HG02981 (cell line): ENCODE data around the gene CGN.
A peak's percentile ranks its signal among the peaks of the same experiment; 100 is the strongest.
"Not testable (repeated sequence)": the region's sequence is repeated elsewhere in the genome, so short reads cannot be mapped to it uniquely, and the experiment has no call there.

ENCODE experiments used
- ATAC-seq: cut with Tn5 transposase; IDR thresholded peaks from one replicate; pipeline ENCODE4 v1.9.1; 2021; ENCODE audit warnings: mild to moderate bottlenecking, moderate library complexity; ENCODE audit not compliant: unreplicated experiment

CGN gene

GRCh38 chr1:151522427-151522826, 11.2 kb downstream of the CGN start:
- not testable (repeated sequence) for ATAC-seq

DNA sequence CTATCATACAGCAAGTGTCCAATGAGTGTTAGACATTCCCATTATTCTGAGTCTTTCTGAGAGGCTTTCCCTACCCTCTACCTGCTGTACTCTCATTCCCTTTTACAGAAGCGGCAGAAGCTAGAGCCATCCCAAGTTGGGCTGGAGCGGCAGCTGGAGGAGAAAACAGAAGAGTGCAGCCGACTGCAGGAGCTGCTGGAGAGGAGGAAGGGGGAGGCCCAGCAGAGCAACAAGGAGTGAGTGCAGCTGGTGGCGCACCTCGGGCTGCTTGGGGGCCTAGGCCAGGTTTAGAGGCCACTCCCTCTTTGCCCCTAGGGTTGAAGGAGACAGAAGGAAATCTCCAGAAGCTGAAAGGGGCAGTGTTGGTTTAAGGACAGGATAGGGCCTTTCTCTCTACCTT, 12.1 kb downstream of the CGN start:
- no peak for ATAC-seq

DNA sequence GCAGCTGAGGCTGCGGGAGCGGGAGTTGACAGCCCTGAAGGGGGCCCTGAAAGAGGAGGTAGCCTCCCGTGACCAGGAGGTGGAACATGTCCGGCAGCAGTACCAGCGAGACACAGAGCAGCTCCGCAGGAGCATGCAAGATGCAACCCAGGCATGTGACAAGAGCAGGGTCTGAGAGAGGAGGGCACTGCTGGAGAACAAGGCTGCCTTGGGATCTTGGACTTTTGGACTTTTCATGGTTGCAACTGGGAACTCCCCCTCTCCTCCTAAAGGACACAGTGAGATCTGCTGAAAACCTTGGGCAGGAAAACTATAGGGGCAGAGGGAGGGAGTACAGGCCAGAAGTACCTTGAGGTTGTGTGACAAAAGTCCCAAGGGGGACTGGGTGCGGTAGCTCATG, 13.5 kb downstream of the CGN start:
- ATAC-seq: no peak

GRCh38 chr1:151526735-151527525, 15.7 kb downstream of the CGN start:
- no peak for ATAC-seq

DNA sequence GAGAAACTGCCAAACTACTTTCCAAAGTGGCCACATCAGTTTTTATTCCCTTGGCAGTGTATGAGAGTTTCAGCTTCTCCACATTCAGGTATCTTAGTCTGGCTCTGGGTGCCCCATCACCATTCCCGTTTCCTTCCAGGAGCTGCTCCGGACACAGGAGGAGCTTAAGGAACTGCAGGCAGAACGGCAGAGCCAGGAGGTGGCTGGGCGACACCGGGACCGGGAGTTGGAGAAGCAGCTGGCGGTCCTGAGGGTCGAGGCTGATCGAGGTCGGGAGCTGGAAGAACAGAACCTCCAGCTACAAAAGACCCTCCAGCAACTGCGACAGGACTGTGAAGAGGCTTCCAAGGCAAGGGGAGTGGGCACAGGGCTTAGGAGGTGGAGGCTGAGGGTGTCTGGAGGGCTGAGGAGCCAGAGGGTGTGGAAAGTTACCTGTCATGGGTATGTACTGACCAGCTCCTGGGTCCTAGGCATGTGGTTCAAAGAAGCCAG, 18.1 kb downstream of the CGN start:
- ATAC-seq: no peak

DNA sequence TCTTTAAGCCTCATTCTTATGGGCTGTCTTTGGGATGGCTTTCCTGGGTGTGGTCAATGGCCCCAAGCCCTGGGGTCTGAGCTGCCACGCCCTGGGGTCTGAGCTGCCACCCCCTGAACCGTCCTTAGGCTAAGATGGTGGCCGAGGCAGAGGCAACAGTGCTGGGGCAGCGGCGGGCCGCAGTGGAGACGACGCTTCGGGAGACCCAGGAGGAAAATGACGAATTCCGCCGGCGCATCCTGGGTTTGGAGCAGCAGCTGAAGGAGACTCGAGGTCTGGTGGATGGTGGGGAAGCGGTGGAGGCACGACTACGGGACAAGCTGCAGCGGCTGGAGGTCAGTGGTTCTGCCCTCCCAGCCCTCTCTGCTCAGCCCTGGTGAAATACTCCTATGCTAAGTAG, 18.6 kb downstream of the CGN start:
- ATAC-seq: no peak

DNA sequence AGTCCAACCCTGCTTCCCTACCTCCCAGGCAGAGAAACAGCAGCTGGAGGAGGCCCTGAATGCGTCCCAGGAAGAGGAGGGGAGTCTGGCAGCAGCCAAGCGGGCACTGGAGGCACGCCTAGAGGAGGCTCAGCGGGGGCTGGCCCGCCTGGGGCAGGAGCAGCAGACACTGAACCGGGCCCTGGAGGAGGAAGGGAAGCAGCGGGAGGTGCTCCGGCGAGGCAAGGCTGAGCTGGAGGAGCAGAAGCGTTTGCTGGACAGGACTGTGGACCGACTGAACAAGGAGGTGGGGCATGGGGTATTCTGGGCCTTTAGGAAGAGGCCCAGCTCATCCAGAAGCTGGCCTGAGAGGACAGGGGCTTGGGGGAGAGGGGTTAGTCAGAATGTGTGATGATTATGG, 19.3 kb downstream of the CGN start:
- ATAC-seq: no peak

DNA sequence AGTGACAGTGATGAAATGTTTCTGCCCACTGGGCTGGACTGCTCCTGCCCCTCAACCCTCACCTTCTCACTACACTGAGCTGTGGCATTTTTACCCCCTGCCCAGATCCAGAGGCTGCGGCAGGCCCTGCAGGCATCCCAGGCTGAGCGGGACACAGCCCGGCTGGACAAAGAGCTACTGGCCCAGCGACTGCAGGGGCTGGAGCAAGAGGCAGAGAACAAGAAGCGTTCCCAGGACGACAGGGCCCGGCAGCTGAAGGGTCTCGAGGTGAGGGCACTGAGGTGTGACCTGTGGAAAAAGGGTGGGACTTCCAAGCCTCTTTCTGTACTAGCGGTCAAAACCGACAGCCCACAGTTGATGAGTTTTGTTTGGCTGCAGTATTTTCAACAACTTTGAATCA, 22.7 kb downstream of the CGN start:
- ATAC-seq: no peak

- ATAC-seq: no peak
Measured at GRCh38 chr1:151534662-151535278, 23.6 kb downstream of the CGN start.

- no peak for ATAC-seq
Measured at GRCh38 chr1:151535326-151536271, 24.4 kb downstream of the CGN start.

GRCh38 chr1:151536499-151536898, 25.3 kb downstream of the CGN start:
- ATAC-seq: no peak

- ATAC-seq: no peak
Measured at GRCh38 chr1:151537112-151537511, 25.9 kb downstream of the CGN start.

- ATAC-seq: peak; percentile 37
Measured at GRCh38 chr1:151539321-151540020, 28.3 kb downstream of the CGN start.

GRCh38 chr1:151540021-151540981, 29.1 kb downstream of the CGN start, which contains the start of gene TUFT1:
TUFT1 (plus strand) TSS chr1:151540309; CDS start chr1:151540367, 58 bp downstream.
- ATAC-seq: peak; percentile 92

GRCh38 chr1:151540982-151541377, 29.8 kb downstream of the CGN start:
- no peak for ATAC-seq

DNA sequence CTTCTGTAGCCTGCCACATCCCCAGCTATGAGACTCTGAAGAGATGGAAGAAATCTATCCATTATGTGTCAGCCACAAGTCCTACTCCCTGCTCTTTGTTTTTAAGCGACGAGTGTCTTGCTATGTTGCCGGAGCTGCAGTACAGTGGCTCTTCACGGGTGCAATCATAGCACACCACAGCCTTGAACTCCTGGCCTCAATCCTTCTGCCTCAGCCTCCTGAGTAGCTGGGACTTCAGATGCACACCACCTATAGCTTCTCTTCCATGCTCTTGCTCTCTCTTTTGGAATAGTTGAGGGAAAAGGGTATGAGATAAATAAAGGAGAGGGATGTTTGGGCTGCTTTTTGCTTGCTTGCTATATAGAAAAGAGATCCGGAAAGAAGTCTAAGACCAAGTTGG, 30.6 kb downstream of the CGN start:
- no peak for ATAC-seq

GRCh38 chr1:151542710-151543129, 31.5 kb downstream of the CGN start:
- ATAC-seq: no peak

DNA sequence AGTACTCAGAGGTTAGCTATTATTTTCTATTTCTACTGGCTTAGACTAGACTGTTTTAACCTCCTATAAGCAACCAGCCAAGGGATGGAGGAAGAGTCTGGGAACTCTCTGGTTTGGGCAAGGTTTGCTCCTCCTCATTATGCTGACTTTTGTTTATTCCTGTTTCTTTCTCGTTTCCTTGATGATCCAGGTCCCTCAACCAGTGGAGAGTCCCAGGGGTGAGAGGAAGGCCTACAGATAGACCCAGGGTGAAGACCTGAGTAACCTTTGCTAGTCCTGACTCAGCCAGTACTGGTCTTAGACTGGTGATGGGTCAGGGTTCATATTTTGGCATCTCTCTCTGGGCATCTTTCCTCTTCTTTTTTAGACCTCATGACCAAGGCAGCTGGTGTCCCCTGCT, 34.4 kb downstream of the CGN start:
- no peak for ATAC-seq
